K562 (cell line): ENCODE results near the gene NBDY. TPM values are rescaled to one million over a fixed set of nuclear protein-coding genes. Genes with fewer than 3 reads are reported as not detected.
"Not testable (repeated sequence)": the region's sequence is repeated elsewhere in the genome, so short reads cannot be mapped to it uniquely, and the experiment has no call there.

Source experiments
- ATAC-seq: fragments of 200-7000 bp; cut with Tn5 transposase; 3 replicates; pipeline ENCODE4 v1.9.1; 2020; ENCODE audit warnings: moderate library complexity
- BruUV-seq: library from RNA; stranded (reverse); fragments of 400-500 nt; replicated peaks from 2 replicates; lab custom pipeline; 2021; lab: Mats Ljungman, UMichigan
- CTCF ChIA-PET: fragments of 300-600 bp; formaldehyde crosslinking; extraction: SDS; loops from one replicate; lab custom pipeline; 2021; ENCODE audit warnings: low intra/inter-chr PET ratio; lab: Yijun Ruan, JAX
- POLR2A ChIA-PET: fragments of 300-600, 350-650 bp; sonication (Branson Sonifier 250); formaldehyde crosslinking; extraction: SDS; loops from one replicate; lab custom pipeline; 2021; ENCODE audit warnings: antibody characterized with exemption, inconsistent platforms; lab: Yijun Ruan, JAX
- DNase-seq, 4 experiments: peaks; one replicate each; pipeline versions ENCODE4 v3.0.0 to v3.0.0-alpha.2; 2011 to 2018; ENCODE audit warnings: low spot score in 3 of 4, mixed read lengths in 3 of 4; ENCODE audit errors: extremely low read depth in 1 of 4
- FAIRE-seq: peaks from 2 replicates; lab custom pipeline; 2011; peaks lifted over from hg19 to GRCh38; lab: Jason Lieb, UNC
- H2AFZ ChIP-seq: 2 replicates; pipeline ENCODE4 v1.6.0; 2011; ENCODE audit warnings: low read depth, low read length, control low read depth, inconsistent platforms
- H3K27ac ChIP-seq: fragments of 200-600 bp; 3 replicates; pipeline ENCODE4 v1.8.0; 2011; ENCODE audit warnings: low read depth, mild to moderate bottlenecking, control low read depth, inconsistent platforms, low read length, moderate library complexity, mixed read lengths; ENCODE audit errors: extremely low read depth
- H3K27me3 ChIP-seq, 2 experiments: fragments of 300-600 bp in 1 of 2; 2 replicates in 1 of 2; 3 replicates in 1 of 2; pipeline versions ENCODE4 v1.6.0 to v1.8.0; 2011; ENCODE audit warnings: inconsistent platforms in 2 of 2, low read length in 2 of 2, mild to moderate bottlenecking in 1 of 2, mixed read lengths in 1 of 2, moderate library complexity in 1 of 2; ENCODE audit not compliant: control insufficient read depth in 2 of 2, insufficient read depth in 2 of 2
- H3K36me3 ChIP-seq: fragments of 300-600 bp; 3 replicates; pipeline ENCODE4 v1.8.0; 2011; ENCODE audit warnings: mild to moderate bottlenecking, low read length, inconsistent platforms; ENCODE audit not compliant: control insufficient read depth, insufficient read depth
- H3K4me1 ChIP-seq, 2 experiments: fragments of 200-600 bp in 1 of 2; replicated peaks in 1 of 2; 2 replicates in 1 of 2; 3 replicates in 1 of 2; pipeline versions ENCODE4 v1.5.1 to v1.8.0; 2011; ENCODE audit warnings: inconsistent platforms in 2 of 2, low read length in 2 of 2, mild to moderate bottlenecking in 1 of 2, mixed read lengths in 1 of 2, moderate library complexity in 1 of 2; ENCODE audit not compliant: control insufficient read depth in 2 of 2, insufficient read depth in 2 of 2
- H3K4me2 ChIP-seq: 2 replicates; pipeline ENCODE4 v1.6.1; 2011; ENCODE audit warnings: low read length, control low read depth, inconsistent platforms, mixed read lengths; ENCODE audit not compliant: insufficient read depth
- H3K4me3 ChIP-seq: fragments of 200-600 bp; sonication (generic), shearing (Covaris generic); 2 replicates; pipeline ENCODE4 v1.5.1; 2016; ENCODE audit warnings: control low read depth, inconsistent platforms
- H3K79me2 ChIP-seq: fragments of 200-600 bp; 3 replicates; pipeline ENCODE4 v1.8.0; 2011; ENCODE audit warnings: low read length, inconsistent platforms; ENCODE audit not compliant: control insufficient read depth, insufficient read depth
- H3K9ac ChIP-seq, 2 experiments: 2 replicates each; pipeline versions ENCODE4 v1.6.0 to v1.6.1; 2011; ENCODE audit warnings: low read depth in 2 of 2, low read length in 2 of 2, control low read depth in 1 of 2, inconsistent platforms in 1 of 2, mild to moderate bottlenecking in 1 of 2, mixed read lengths in 1 of 2; ENCODE audit not compliant: insufficient read depth in 1 of 2
- H3K9me1 ChIP-seq: one replicate; pipeline ENCODE4 v1.6.0; 2011; ENCODE audit warnings: inconsistent platforms, mild to moderate bottlenecking, low read length, moderate library complexity; ENCODE audit not compliant: control insufficient read depth, insufficient read depth
- H3K9me3 ChIP-seq: replicated peaks from 2 replicates; pipeline ENCODE4 v1.5.1; 2011; ENCODE audit warnings: low read depth, low read length, inconsistent platforms; ENCODE audit not compliant: control insufficient read depth, insufficient read depth
- H4K20me1 ChIP-seq: replicated peaks from 2 replicates; pipeline ENCODE4 v1.6.1; 2011; ENCODE audit warnings: low read length, inconsistent platforms, mixed read lengths; ENCODE audit not compliant: control insufficient read depth, insufficient read depth
- NFXL1 ChIP-seq: fragments of 450-650 bp; formaldehyde crosslinking; IDR thresholded peaks from 2 replicates; pipeline ENCODE4 v1.4.0; 2021; ENCODE audit warnings: mild to moderate bottlenecking
- SMARCC2 ChIP-seq: fragments of 450-650 bp; IDR thresholded peaks from 2 replicates; pipeline ENCODE4 v1.6.1; 2017; ENCODE audit warnings: antibody characterized with exemption, moderate library complexity, mild to moderate bottlenecking, low read depth
- ZNF395 ChIP-seq: fragments of 200-800 bp; sonication (Bioruptor generic); IDR thresholded peaks from 2 replicates; pipeline ENCODE4 v1.6.1; 2017; ENCODE audit warnings: missing genetic modification characterization, missing compliant biosample characterization
- WGBS: fragments of 100-300 bp; shearing (Covaris generic); methylation state at CpG from one replicate; pipeline ENCODE4 v1.1.6; 2016; ENCODE audit warnings: low coverage, mixed read lengths; ENCODE audit not compliant: insufficient coverage; ENCODE audit errors: missing lambda C conversion rate; 5-methylcytosine and 5-hydroxymethylcytosine counted together
- in situ Hi-C: fragments of 300-500 bp; cut with MboI; formaldehyde crosslinking; loops from 4 replicates; pipeline ENCODE4 v1.15.0; 2018; ENCODE audit warnings: inconsistent platforms, mixed read lengths
- intact Hi-C: fragments of 100-400 bp; cut with micrococcal nuclease; formaldehyde crosslinking; loops from 2 replicates; pipeline ENCODE4 v1.14.2; 2022
- polyA plus RNA-seq, 8 experiments: library from polyadenylated mRNA; depleted of rRNA in 4 of 8; stranded (reverse) in 5 of 8; unstranded in 3 of 8; fragments of >200 nt; fragmentation: Nextera tagmentation in 2 of 8; fragmentation: Illumina TruSeq in 1 of 8; extraction: Ambion mirVana in 2 of 8; extraction: Trizol in 1 of 8; gene quantifications; 2 replicates each; pipeline versions ENCODE4 v1.2.1 to v1.2.3, GENCODE V29; 2011 to 2014; ENCODE audit warnings: inconsistent platforms in 1 of 8, missing spikeins in 1 of 8
- total RNA-seq, 7 experiments: library from RNA; depleted of rRNA in 6 of 7; stranded (reverse); fragments of >200 nt in 6 of 7; fragmentation: Illumina TruSeq in 2 of 7; extraction: Trizol in 2 of 7; gene quantifications; 2 replicates each; pipeline versions ENCODE4 v1.2.1 to v1.2.3, GENCODE V29; 2011 to 2021; ENCODE audit warnings: low replicate concordance in 1 of 7

The NBDY gene
- total and polyA plus RNA-seq, 9 of the 15 experiments (the other 6 are each of a cell fraction or from before 2014, with no cell fraction given), result 1.00 to 24.7 (median 7.0) TPM

GRCh38 chrX:56780681-56781649 is 51.9 kb downstream of the NBDY start:
- H3K9me3 ChIP-seq, DNase-seq, H3K27ac ChIP-seq, H3K9ac ChIP-seq, H4K20me1 ChIP-seq, H2AFZ ChIP-seq, H3K79me2 ChIP-seq, BruUV-seq, CTCF ChIA-PET, H3K36me3 ChIP-seq, H3K9me1 ChIP-seq, in situ Hi-C loops, FAIRE-seq, ATAC-seq, intact Hi-C loops, H3K4me3 ChIP-seq, H3K4me1 ChIP-seq, H3K4me2 ChIP-seq, H3K27me3 ChIP-seq, POLR2A ChIA-PET: not testable (repeated sequence)
- WGBS, result 29% methylated on average over 8 of the region's 22 CpGs

- FAIRE-seq (no peak), DNase-seq (no peak), ATAC-seq (no peak)
- Histone ChIP-seq H3K79me2 (no peaks in the 10 kb centered on the region), H3K4me3 (no peak overlapping the region), H4K20me1 (no peaks in the 10 kb centered on the region), H3K4me2 (no peak overlapping the region), H3K9ac (no peak overlapping the region), H3K27ac (no peak overlapping the region), H2AFZ (no peak overlapping the region), H3K4me1 (no peaks in the 10 kb centered on the region), H3K27me3 (peaks cover 0 to 4% of the 10 kb centered on the region in 2 experiments; a peak in 1 of 5 replicates), H3K9me3 (no peaks in the 10 kb centered on the region), H3K9me1 (no peaks in the 10 kb centered on the region), H3K36me3 (no peaks in the 10 kb centered on the region)
- no CpG with 5 or more reads among the region's 2 CpGs for WGBS
- intact Hi-C loops (no loop called here), in situ Hi-C loops (no loop called here)
- CTCF ChIA-PET, result no interaction called here
- TF ChIP-seq ZNF395 (CRISPR knock-in tag), result no peak
- TF ChIP-seq NFXL1 (CRISPR knock-in tag), result no peak
- no peak for TF ChIP-seq SMARCC2
- no TSS peak for BruUV-seq
- POLR2A ChIA-PET, result no interaction called here
Measured at GRCh38 chrX:56782352-56782751, 53.3 kb downstream of the NBDY start.
